Stomach (tissue), 4 donors: ENCODE data around the gene CYP21A2.
"Not testable (repeated sequence)": the region's sequence is repeated elsewhere in the genome, so short reads cannot be mapped to it uniquely, and the experiment has no call there.

Experiments used
- POLR2A ChIP-seq, 4 donors: fragments of 450-650 bp; IDR thresholded peaks; one replicate each; pipeline ENCODE4 v1.6.1; 2016; ENCODE audit warnings: antibody characterized with exemption in 4 of 4, control low read depth in 2 of 4, mild to moderate bottlenecking in 1 of 4, moderate library complexity in 1 of 4
- POLR2AphosphoS5 ChIP-seq, 3 donors: sonication (generic); formaldehyde crosslinking; IDR thresholded peaks; one replicate each; pipeline ENCODE4 v1.6.1; 2016; ENCODE audit warnings: antibody characterized with exemption in 3 of 3

- TF ChIP-seq POLR2A, POLR2AphosphoS5 (IDR thresholded peaks at IDR 0.05): not testable (repeated sequence)
Measured at GRCh38 chr6:32044916-32045315, 6.7 kb downstream of the CYP21A2 start.
